ENCODE data around the gene METTL3.

DNA sequence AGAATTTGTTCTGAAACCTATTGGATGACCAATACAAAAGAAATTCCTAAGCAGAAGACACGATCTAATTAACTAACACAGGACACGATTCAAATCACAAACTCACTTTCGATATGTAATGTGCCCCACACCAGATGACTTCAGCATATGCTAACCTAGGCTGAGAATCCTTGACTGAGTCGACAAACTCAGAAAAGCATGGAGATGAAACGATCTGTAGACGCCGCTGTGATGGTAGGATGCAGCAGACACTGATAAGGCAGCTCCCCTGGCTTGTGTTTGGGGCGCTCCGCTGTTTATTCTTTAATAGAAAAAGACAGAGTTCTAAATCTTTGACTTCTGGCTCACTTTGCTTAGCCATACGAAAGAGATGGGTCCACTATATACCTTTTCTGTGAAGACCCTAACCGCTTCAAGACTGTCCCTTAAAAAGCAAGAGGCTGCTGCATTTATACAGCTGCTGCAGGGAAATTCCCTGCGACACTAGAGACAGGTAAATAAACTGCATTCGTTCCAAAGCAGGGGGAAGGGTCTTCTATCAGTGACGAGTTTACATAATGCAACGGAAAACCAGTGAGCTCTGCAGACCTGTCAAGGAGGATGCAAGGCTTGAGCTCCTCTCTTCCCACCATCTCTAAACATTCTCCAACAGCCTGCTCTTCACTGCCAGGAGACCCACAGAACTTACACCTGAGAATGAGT, 56.1 kb downstream of the METTL3 start:
- no peak for TF ChIP-seq POLR2A (IDR thresholded peaks at IDR 0.05)
- TF ChIP-seq, protein P1, sequence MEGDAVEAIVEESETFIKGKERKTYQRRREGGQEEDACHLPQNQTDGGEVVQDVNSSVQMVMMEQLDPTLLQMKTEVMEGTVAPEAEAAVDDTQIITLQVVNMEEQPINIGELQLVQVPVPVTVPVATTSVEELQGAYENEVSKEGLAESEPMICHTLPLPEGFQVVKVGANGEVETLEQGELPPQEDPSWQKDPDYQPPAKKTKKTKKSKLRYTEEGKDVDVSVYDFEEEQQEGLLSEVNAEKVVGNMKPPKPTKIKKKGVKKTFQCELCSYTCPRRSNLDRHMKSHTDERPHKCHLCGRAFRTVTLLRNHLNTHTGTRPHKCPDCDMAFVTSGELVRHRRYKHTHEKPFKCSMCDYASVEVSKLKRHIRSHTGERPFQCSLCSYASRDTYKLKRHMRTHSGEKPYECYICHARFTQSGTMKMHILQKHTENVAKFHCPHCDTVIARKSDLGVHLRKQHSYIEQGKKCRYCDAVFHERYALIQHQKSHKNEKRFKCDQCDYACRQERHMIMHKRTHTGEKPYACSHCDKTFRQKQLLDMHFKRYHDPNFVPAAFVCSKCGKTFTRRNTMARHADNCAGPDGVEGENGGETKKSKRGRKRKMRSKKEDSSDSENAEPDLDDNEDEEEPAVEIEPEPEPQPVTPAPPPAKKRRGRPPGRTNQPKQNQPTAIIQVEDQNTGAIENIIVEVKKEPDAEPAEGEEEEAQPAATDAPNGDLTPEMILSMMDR (IDR thresholded peaks at IDR 0.05): no peak

Data from thyroid gland (tissue), 4 donors.